Measurements from ENCODE around the gene NTM. TPM values are rescaled to one million over a fixed set of nuclear protein-coding genes. Genes with fewer than 3 reads are reported as not detected.

NTM gene
- total and polyA plus RNA-seq, 2 donors (not counting 3 experiments of a cell fraction or from before 2014, with no cell fraction given): 1.00 to 1.1 TPM

DNA sequence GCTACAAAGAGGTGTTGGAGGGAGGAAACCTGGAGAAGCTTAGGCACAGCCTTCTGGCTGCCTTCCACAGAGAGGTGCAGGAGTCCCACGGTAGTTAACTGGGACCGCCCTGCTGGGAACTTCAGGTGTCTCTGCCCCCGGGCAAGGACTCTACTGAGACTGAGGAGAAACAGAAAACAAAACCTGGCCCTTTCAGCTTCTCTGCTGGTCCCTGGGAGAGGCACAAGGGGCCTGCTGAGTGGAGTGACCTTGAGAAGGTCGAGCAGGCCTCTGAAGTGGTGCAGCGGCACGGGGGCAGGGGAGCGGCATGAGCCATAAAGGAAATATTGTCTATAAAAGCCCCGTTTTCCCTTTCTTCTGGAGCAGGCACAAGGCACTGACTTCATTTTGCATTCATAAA, 38.9 kb downstream of the NTM start:
- intact Hi-C loops (cut with micrococcal nuclease) (no loop called here), dilution Hi-C loops (cut with MboI; ENCODE audit: extremely low pct_ligation_motif_present, low sequenced_read_pairs) (no loop called here)
- Histone ChIP-seq H3K4me3 (replicated peaks in 1 of 3; ENCODE audit: insufficient read depth in 1 of 3, low read depth in 1 of 3, low read length in 3 of 3) (no peak overlapping the region), H3K4me1 (ENCODE audit: control insufficient read depth, extremely low read depth, insufficient read depth, low read length) (no peaks in the 10 kb centered on the region), H3K9me1 (replicated peaks; ENCODE audit: control insufficient read depth, extremely low read depth, insufficient read depth, low read length) (no peaks in the 10 kb centered on the region), H3K36me3 (ENCODE audit: control insufficient read depth in 2 of 2, extremely low read depth in 1 of 2, insufficient read depth in 2 of 2, low read length in 2 of 2) (no peaks in the 10 kb centered on the region), H3K9ac (replicated peaks; ENCODE audit: extremely low read depth, insufficient read depth, low read length) (no peak overlapping the region), H3K9me3 (replicated peaks; ENCODE audit: control insufficient read depth, insufficient read depth, low read length) (no peaks in the 10 kb centered on the region), H4K20me1 (replicated peaks; ENCODE audit: control insufficient read depth, extremely low read depth, insufficient read depth, low read length) (no peaks in the 10 kb centered on the region), H3K4me2 (ENCODE audit: insufficient read depth, low read length) (no peak overlapping the region), H2AFZ (ENCODE audit: low read depth, low read length) (no peak overlapping the region), H3K27ac (ENCODE audit: insufficient read depth, low read depth, low read length) (no peak overlapping the region), H3K79me2 (ENCODE audit: control insufficient read depth, insufficient read depth, low read length) (no peaks in the 10 kb centered on the region), H3K27me3 (ENCODE audit: control insufficient read depth in 2 of 2, insufficient read depth in 2 of 2, low read length in 2 of 2) (no peaks in the 10 kb centered on the region)
- ChIA-PET POLR2A (no interaction called here), CTCF (no interaction called here)
- no TSS peak for BruUV-seq (replicated peaks)
- DNase-seq (ENCODE audit: low read depth, low spot score) (no peak), FAIRE-seq (no peak)
- TF ChIP-seq GATA2 (IDR thresholded peaks at IDR 0.05; ENCODE audit: insufficient read depth, insufficient read length, low read depth, low read length) (no peak), POLR2A (IDR thresholded peaks at IDR 0.05; ENCODE audit: low read depth, low read length) (no peak), MYC (IDR thresholded peaks at IDR 0.05; ENCODE audit: low read depth, low read length) (no peak)
- TF ChIP-seq, protein P1, sequence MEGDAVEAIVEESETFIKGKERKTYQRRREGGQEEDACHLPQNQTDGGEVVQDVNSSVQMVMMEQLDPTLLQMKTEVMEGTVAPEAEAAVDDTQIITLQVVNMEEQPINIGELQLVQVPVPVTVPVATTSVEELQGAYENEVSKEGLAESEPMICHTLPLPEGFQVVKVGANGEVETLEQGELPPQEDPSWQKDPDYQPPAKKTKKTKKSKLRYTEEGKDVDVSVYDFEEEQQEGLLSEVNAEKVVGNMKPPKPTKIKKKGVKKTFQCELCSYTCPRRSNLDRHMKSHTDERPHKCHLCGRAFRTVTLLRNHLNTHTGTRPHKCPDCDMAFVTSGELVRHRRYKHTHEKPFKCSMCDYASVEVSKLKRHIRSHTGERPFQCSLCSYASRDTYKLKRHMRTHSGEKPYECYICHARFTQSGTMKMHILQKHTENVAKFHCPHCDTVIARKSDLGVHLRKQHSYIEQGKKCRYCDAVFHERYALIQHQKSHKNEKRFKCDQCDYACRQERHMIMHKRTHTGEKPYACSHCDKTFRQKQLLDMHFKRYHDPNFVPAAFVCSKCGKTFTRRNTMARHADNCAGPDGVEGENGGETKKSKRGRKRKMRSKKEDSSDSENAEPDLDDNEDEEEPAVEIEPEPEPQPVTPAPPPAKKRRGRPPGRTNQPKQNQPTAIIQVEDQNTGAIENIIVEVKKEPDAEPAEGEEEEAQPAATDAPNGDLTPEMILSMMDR (IDR thresholded peaks at IDR 0.05; ENCODE audit: extremely low read depth in 1 of 2, insufficient read depth in 1 of 2, low read depth in 1 of 2, low read length in 2 of 2): no peak
- TF ChIP-seq, protein P2, sequence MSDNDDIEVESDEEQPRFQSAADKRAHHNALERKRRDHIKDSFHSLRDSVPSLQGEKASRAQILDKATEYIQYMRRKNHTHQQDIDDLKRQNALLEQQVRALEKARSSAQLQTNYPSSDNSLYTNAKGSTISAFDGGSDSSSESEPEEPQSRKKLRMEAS (IDR thresholded peaks at IDR 0.05; ENCODE audit: insufficient read depth, insufficient read length): no peak

DNA sequence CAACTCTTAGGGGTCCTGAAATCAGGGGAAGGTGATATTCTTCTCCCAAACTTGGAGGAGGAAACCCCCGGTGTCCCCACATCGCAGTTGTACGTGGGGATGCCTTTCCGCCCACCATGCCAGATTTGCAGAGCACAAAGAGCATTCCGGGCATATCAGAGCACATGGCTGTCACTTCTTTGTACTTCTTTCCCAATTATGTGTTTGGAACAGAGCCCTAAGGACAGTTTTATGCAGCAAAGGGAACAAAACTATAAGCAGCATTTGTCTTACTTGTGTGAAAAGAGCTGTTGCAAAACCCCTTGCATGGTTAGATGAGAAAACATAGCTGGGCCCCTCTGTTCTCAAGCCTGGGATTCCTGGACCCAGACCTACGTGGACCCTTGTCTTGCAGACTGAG, 41.2 kb downstream of the NTM start:
- Histone ChIP-seq H3K4me3 (replicated peaks in 1 of 3; ENCODE audit: insufficient read depth in 1 of 3, low read depth in 1 of 3, low read length in 3 of 3) (no peak overlapping the region), H3K36me3 (ENCODE audit: control insufficient read depth in 2 of 2, extremely low read depth in 1 of 2, insufficient read depth in 2 of 2, low read length in 2 of 2) (no peaks in the 10 kb centered on the region), H3K27ac (ENCODE audit: insufficient read depth, low read depth, low read length) (no peak overlapping the region), H3K4me1 (ENCODE audit: control insufficient read depth, extremely low read depth, insufficient read depth, low read length) (no peaks in the 10 kb centered on the region), H3K9ac (replicated peaks; ENCODE audit: extremely low read depth, insufficient read depth, low read length) (no peak overlapping the region), H3K9me3 (replicated peaks; ENCODE audit: control insufficient read depth, insufficient read depth, low read length) (no peaks in the 10 kb centered on the region), H3K27me3 (ENCODE audit: control insufficient read depth in 2 of 2, insufficient read depth in 2 of 2, low read length in 2 of 2) (no peaks in the 10 kb centered on the region), H4K20me1 (replicated peaks; ENCODE audit: control insufficient read depth, extremely low read depth, insufficient read depth, low read length) (no peaks in the 10 kb centered on the region), H3K9me1 (replicated peaks; ENCODE audit: control insufficient read depth, extremely low read depth, insufficient read depth, low read length) (no peaks in the 10 kb centered on the region), H3K4me2 (ENCODE audit: insufficient read depth, low read length) (no peak overlapping the region), H2AFZ (ENCODE audit: low read depth, low read length) (no peak overlapping the region), H3K79me2 (ENCODE audit: control insufficient read depth, insufficient read depth, low read length) (no peaks in the 10 kb centered on the region)
- DNase-seq (ENCODE audit: low read depth, low spot score) (no peak), FAIRE-seq (no peak)
- TF ChIP-seq POLR2A (IDR thresholded peaks at IDR 0.05; ENCODE audit: low read depth, low read length): no peak
- no peak for TF ChIP-seq EZH2 (IDR thresholded peaks at IDR 0.05; ENCODE audit: borderline replicate concordance, low read depth, low read length, severe bottlenecking)
- TF ChIP-seq POLR2AphosphoS5 (IDR thresholded peaks at IDR 0.05; ENCODE audit: insufficient read depth, low read depth, low read length): no peak
- TF ChIP-seq, protein P1 (IDR thresholded peaks at IDR 0.05; ENCODE audit: extremely low read depth in 1 of 2, insufficient read depth in 1 of 2, low read depth in 1 of 2, low read length in 2 of 2): no peak
- TF ChIP-seq, protein P2 (IDR thresholded peaks at IDR 0.05; ENCODE audit: insufficient read depth, insufficient read length): no peak
- no peak for TF ChIP-seq FOS (IDR thresholded peaks at IDR 0.05; ENCODE audit: borderline replicate concordance, insufficient read depth, low read length)
- TF ChIP-seq JUN (IDR thresholded peaks at IDR 0.05; ENCODE audit: borderline replicate concordance, insufficient read depth, insufficient read length, low read depth): no peak
- no peak for TF ChIP-seq MYC (IDR thresholded peaks at IDR 0.05; ENCODE audit: low read depth, low read length)
- TF ChIP-seq GATA2 (IDR thresholded peaks at IDR 0.05; ENCODE audit: insufficient read depth, insufficient read length, low read depth, low read length): no peak
- dilution Hi-C loops (cut with MboI; ENCODE audit: extremely low pct_ligation_motif_present, low sequenced_read_pairs) (no loop called here), intact Hi-C loops (cut with micrococcal nuclease) (no loop called here)
- ChIA-PET POLR2A (no interaction called here), CTCF (no interaction called here)
- BruUV-seq (replicated peaks): no TSS peak

Measured in endothelial cell of umbilical vein (primary cell).